H9 (cell line): Measurements from ENCODE around the gene SLC22A31. TPM values are rescaled to one million over a fixed set of nuclear protein-coding genes. Genes with fewer than 3 reads are reported as not detected.

Source experiments
- DNase-seq: peaks from one replicate; pipeline ENCODE4 v3.0.0-alpha.2; 2017
- H2AFZ ChIP-seq: one replicate; pipeline ENCODE4 v1.6.1; 2013; ENCODE audit warnings: mild to moderate bottlenecking, low read length, control low read depth, moderate library complexity
- H2AK5ac ChIP-seq: 2 replicates; pipeline ENCODE4 v1.6.1; 2013; ENCODE audit warnings: low read length, control low read depth, mixed read lengths; ENCODE audit not compliant: insufficient read length
- H2BK120ac ChIP-seq: one replicate; pipeline ENCODE4 v1.6.1; 2013; ENCODE audit warnings: low read depth, mild to moderate bottlenecking, low read length, control low read depth, inconsistent platforms; ENCODE audit not compliant: poor library complexity, severe bottlenecking
- H2BK12ac ChIP-seq: 2 replicates; pipeline ENCODE4 v1.6.1; 2013; ENCODE audit warnings: low read length, control low read depth, mixed read lengths, low read depth; ENCODE audit not compliant: insufficient read length
- H2BK15ac ChIP-seq: 2 replicates; pipeline ENCODE4 v1.6.1; 2013; ENCODE audit warnings: low read depth, low read length, control low read depth
- H2BK20ac ChIP-seq: one replicate; pipeline ENCODE4 v1.6.1; 2013; ENCODE audit warnings: low read depth, mild to moderate bottlenecking, low read length, control low read depth, inconsistent platforms; ENCODE audit not compliant: poor library complexity, severe bottlenecking
- H2BK5ac ChIP-seq: 2 replicates; pipeline ENCODE4 v1.6.1; 2013; ENCODE audit warnings: low read length, control low read depth, mixed read lengths; ENCODE audit not compliant: insufficient read length
- H3K14ac ChIP-seq: 2 replicates; pipeline ENCODE4 v1.6.1; 2013; ENCODE audit warnings: low read length, control low read depth; ENCODE audit not compliant: insufficient read depth
- H3K18ac ChIP-seq: 2 replicates; pipeline ENCODE4 v1.6.1; 2013; ENCODE audit warnings: low read depth, mild to moderate bottlenecking, mixed read lengths, low read length, control low read depth; ENCODE audit not compliant: insufficient read length
- H3K23ac ChIP-seq: 2 replicates; pipeline ENCODE4 v1.6.1; 2013; ENCODE audit warnings: low read length, control low read depth, mixed read lengths, low read depth; ENCODE audit not compliant: insufficient read length
- H3K23me2 ChIP-seq: 2 replicates; pipeline ENCODE4 v1.6.1; 2013; ENCODE audit warnings: low read depth, mild to moderate bottlenecking, mixed read lengths, low read length, control low read depth; ENCODE audit not compliant: insufficient read length, poor library complexity, severe bottlenecking
- H3K27ac ChIP-seq: 2 replicates; pipeline ENCODE4 v1.5.1; 2013; ENCODE audit warnings: low read length, control low read depth, mixed read lengths, low read depth; ENCODE audit not compliant: insufficient read length
- H3K27me3 ChIP-seq: 2 replicates; pipeline ENCODE4 v1.6.1; 2013; ENCODE audit warnings: low read length, control low read depth, inconsistent platforms; ENCODE audit not compliant: insufficient read depth
- H3K4ac ChIP-seq: 2 replicates; pipeline ENCODE4 v1.6.1; 2013; ENCODE audit warnings: low read depth, mild to moderate bottlenecking, control low read depth, inconsistent platforms, low read length, moderate library complexity
- H3K4me1 ChIP-seq: 2 replicates; pipeline ENCODE4 v1.6.1; 2013; ENCODE audit warnings: low read length, control low read depth, inconsistent platforms; ENCODE audit not compliant: insufficient read depth
- H3K4me2 ChIP-seq: 2 replicates; pipeline ENCODE4 v1.6.1; 2013; ENCODE audit warnings: low read length, control low read depth, mixed read lengths; ENCODE audit not compliant: insufficient read length, insufficient read depth
- H3K56ac ChIP-seq: 2 replicates; pipeline ENCODE4 v1.6.1; 2013; ENCODE audit warnings: low read depth, mild to moderate bottlenecking, mixed read lengths, low read length, control low read depth; ENCODE audit not compliant: insufficient read length
- H3K79me1 ChIP-seq: 2 replicates; pipeline ENCODE4 v1.6.1; 2013; ENCODE audit warnings: low read depth, mild to moderate bottlenecking, moderate library complexity, low read length, control low read depth, inconsistent platforms; ENCODE audit not compliant: insufficient read depth, poor library complexity, severe bottlenecking
- H3K79me2 ChIP-seq: 2 replicates; pipeline ENCODE4 v1.6.1; 2013; ENCODE audit warnings: low read length, control low read depth, inconsistent platforms; ENCODE audit not compliant: insufficient read depth
- H3K9ac ChIP-seq: 2 replicates; pipeline ENCODE4 v1.6.1; 2013; ENCODE audit warnings: low read length, control low read depth, mixed read lengths; ENCODE audit not compliant: insufficient read length; ENCODE audit errors: extremely low read depth
- H3K9me3 ChIP-seq: one replicate; pipeline ENCODE4 v1.6.1; 2013; ENCODE audit warnings: low read depth, low read length, inconsistent platforms; ENCODE audit not compliant: control insufficient read depth
- H3T11ph ChIP-seq: one replicate; pipeline ENCODE4 v1.6.1; 2013; ENCODE audit warnings: mild to moderate bottlenecking, low read length, control low read depth, inconsistent platforms
- H4K20me1 ChIP-seq: one replicate; pipeline ENCODE4 v1.6.1; 2013; ENCODE audit not compliant: control insufficient read depth, insufficient read length, insufficient read depth
- H4K5ac ChIP-seq: 2 replicates; pipeline ENCODE4 v1.6.1; 2013; ENCODE audit warnings: low read depth, mild to moderate bottlenecking, mixed read lengths, low read length, control low read depth; ENCODE audit not compliant: insufficient read length
- H4K8ac ChIP-seq: replicated peaks from 2 replicates; pipeline ENCODE4 v1.6.1; 2013; ENCODE audit warnings: low read length, control low read depth, mixed read lengths, low read depth; ENCODE audit not compliant: insufficient read length
- H4K91ac ChIP-seq: 2 replicates; pipeline ENCODE4 v1.6.1; 2013; ENCODE audit warnings: low read depth, mild to moderate bottlenecking, moderate library complexity, mixed read lengths, low read length, control low read depth; ENCODE audit not compliant: insufficient read length
- H3K27ac Mint-ChIP-seq, 3 experiments: 2 replicates in 2 of 3; 3 replicates in 1 of 3; pipeline ENCODE4 v1.8.0; 2020 to 2021; ENCODE audit warnings: mixed read lengths in 3 of 3, mild to moderate bottlenecking in 1 of 3, moderate library complexity in 1 of 3
- H3K27me3 Mint-ChIP-seq: 2 replicates; pipeline ENCODE4 v1.8.0; 2021; ENCODE audit warnings: low read depth, mild to moderate bottlenecking, moderate library complexity, mixed read lengths
- H3K36me3 Mint-ChIP-seq, 3 experiments: 2 replicates in 2 of 3; 3 replicates in 1 of 3; pipeline ENCODE4 v1.8.0; 2020 to 2021; ENCODE audit warnings: low read depth in 3 of 3, mixed read lengths in 3 of 3; ENCODE audit not compliant: insufficient read depth in 1 of 3
- H3K4me1 Mint-ChIP-seq, 2 experiments: 2 replicates each; pipeline ENCODE4 v1.8.0; 2020; ENCODE audit warnings: mixed read lengths in 2 of 2
- H3K4me3 Mint-ChIP-seq, 2 experiments: 2 replicates in 1 of 2; 3 replicates in 1 of 2; pipeline ENCODE4 v1.8.0; 2020 to 2021; ENCODE audit warnings: mild to moderate bottlenecking in 2 of 2, mixed read lengths in 2 of 2, moderate library complexity in 1 of 2
- H3K9me3 Mint-ChIP-seq, 2 experiments: 2 replicates in 1 of 2; 3 replicates in 1 of 2; pipeline ENCODE4 v1.8.0; 2020; ENCODE audit warnings: mild to moderate bottlenecking in 2 of 2, mixed read lengths in 2 of 2, moderate library complexity in 1 of 2
- CTCF ChIP-seq: fragments of 200-600 bp; sonication (generic); conservative IDR thresholded peaks from 3 replicates; pipeline ENCODE4 v1.8.0; 2021; ENCODE audit warnings: antibody characterized with exemption, mild to moderate bottlenecking
- WGBS: extraction: QIAGEN DNeasy Blood & Tissue Kit; methylation state at CpG from one replicate; pipeline ENCODE4 v1.1.7; 2013; ENCODE audit warnings: missing lambda C conversion rate, low lambda C conversion rate, mixed read lengths; ENCODE audit not compliant: insufficient read length; ENCODE audit errors: extremely low coverage; 5-methylcytosine and 5-hydroxymethylcytosine counted together
- total RNA-seq: library from RNA; stranded (reverse); gene quantifications from 2 replicates; pipeline ENCODE4 v1.2.1, GENCODE V29; 2021

The SLC22A31 gene
- total RNA-seq, 1 experiment from 2014 or later, result 7.7 TPM

- no peaks in the 10 kb centered on the region for H3K23me2 ChIP-seq
- H3K79me2 ChIP-seq, result no peaks in the 10 kb centered on the region
- H4K8ac ChIP-seq, result no peak overlapping the region
- H4K5ac ChIP-seq, result no peak overlapping the region
- H3K4me2 ChIP-seq, result no peak overlapping the region
- DNase-seq, result no peak
- no peak overlapping the region for H3T11ph ChIP-seq
- no peaks in the 10 kb centered on the region for H3K27me3 ChIP-seq
- no peaks in the 10 kb centered on the region for H3K4me1 ChIP-seq
- Mint-ChIP-seq H3K27ac (no peak overlapping the region; a peak in 1 of 7 replicates), H3K9me3 (no peaks in the 10 kb centered on the region), H3K4me3 (no peak overlapping the region), H3K36me3 (no peaks in the 10 kb centered on the region), H3K4me1 (no peaks in the 10 kb centered on the region), H3K27me3 (peaks cover 13% of the 10 kb centered on the region)
- H2AK5ac ChIP-seq, result no peak overlapping the region
- no peak overlapping the region for H3K56ac ChIP-seq
- no peaks in the 10 kb centered on the region for H3K9me3 ChIP-seq
- H3K4ac ChIP-seq, result no peak overlapping the region
- no peak overlapping the region for H2BK120ac ChIP-seq
- H3K23ac ChIP-seq, result no peak overlapping the region
- no peak overlapping the region for H3K9ac ChIP-seq
- H3K14ac ChIP-seq, result no peak overlapping the region
- H4K20me1 ChIP-seq, result no peaks in the 10 kb centered on the region
- no peak overlapping the region for H3K27ac ChIP-seq
- H2AFZ ChIP-seq, result no peak overlapping the region
- no peak overlapping the region for H2BK15ac ChIP-seq
- no peak overlapping the region for H4K91ac ChIP-seq
- H2BK20ac ChIP-seq, result no peak overlapping the region
- no peak overlapping the region for H2BK5ac ChIP-seq
- no peak for TF ChIP-seq CTCF
- no peak overlapping the region for H2BK12ac ChIP-seq
- H3K79me1 ChIP-seq, result no peaks in the 10 kb centered on the region
- WGBS, result no CpG with 5 or more reads among the region's 11 CpGs
- H3K18ac ChIP-seq, result no peak overlapping the region
These were observed 10.0 kb upstream of the SLC22A31 start for GRCh38 chr16:89210165-89210903.
